Measurements from ENCODE around the gene ZNF609.

DNA sequence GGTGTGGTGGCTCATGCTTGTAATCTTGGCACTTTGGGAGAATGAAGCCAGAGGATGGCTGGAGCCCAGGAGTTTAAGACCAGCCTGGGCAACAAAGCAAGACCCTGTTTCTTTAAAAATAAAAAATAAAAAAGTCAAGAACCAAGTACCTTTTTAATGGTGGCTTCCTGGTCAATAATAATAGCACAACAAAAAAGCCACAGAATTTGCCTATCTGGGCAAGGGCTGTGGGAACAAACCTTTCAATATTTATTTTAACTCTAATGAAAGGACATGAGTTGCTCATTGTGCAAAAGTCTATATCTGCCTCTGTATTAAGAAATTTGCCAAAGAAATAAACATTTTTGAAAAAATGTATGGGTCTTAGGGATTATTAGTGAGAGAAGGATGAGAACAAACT, 2.1 kb downstream of the ZNF609 start:
- TF ChIP-seq EZH2 (IDR thresholded peaks at IDR 0.05) (no peak), POLR2AphosphoS5 (IDR thresholded peaks at IDR 0.05; ENCODE audit: low read depth, low read length) (no peak), ZNF274 (IDR thresholded peaks at IDR 0.05; ENCODE audit: low read depth, low read length) (no peak), TCF7L2 (IDR thresholded peaks at IDR 0.05; ENCODE audit: borderline replicate concordance, extremely low read depth, insufficient read depth, insufficient read length) (no peak), POLR2A (IDR thresholded peaks at IDR 0.05; ENCODE audit: borderline replicate concordance, extremely low read depth, insufficient read depth, insufficient read length) (no peak), SP1 (IDR thresholded peaks at IDR 0.05; ENCODE audit: low read depth) (no peak), SRF (IDR thresholded peaks at IDR 0.05; ENCODE audit: low read depth) (no peak), RAD21 (IDR thresholded peaks at IDR 0.05; ENCODE audit: low read depth) (no peak), CEBPB (IDR thresholded peaks at IDR 0.05; ENCODE audit: low read depth) (no peak)
- TF ChIP-seq, protein P1, sequence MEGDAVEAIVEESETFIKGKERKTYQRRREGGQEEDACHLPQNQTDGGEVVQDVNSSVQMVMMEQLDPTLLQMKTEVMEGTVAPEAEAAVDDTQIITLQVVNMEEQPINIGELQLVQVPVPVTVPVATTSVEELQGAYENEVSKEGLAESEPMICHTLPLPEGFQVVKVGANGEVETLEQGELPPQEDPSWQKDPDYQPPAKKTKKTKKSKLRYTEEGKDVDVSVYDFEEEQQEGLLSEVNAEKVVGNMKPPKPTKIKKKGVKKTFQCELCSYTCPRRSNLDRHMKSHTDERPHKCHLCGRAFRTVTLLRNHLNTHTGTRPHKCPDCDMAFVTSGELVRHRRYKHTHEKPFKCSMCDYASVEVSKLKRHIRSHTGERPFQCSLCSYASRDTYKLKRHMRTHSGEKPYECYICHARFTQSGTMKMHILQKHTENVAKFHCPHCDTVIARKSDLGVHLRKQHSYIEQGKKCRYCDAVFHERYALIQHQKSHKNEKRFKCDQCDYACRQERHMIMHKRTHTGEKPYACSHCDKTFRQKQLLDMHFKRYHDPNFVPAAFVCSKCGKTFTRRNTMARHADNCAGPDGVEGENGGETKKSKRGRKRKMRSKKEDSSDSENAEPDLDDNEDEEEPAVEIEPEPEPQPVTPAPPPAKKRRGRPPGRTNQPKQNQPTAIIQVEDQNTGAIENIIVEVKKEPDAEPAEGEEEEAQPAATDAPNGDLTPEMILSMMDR (IDR thresholded peaks at IDR 0.05 in 2 of 3, conservative IDR thresholded peaks at IDR 0.05 in 1 of 3; ENCODE audit: borderline replicate concordance in 1 of 3, insufficient read depth in 1 of 3, low read depth in 2 of 3, low read length in 2 of 3): no peak
- TF ChIP-seq, protein P2, sequence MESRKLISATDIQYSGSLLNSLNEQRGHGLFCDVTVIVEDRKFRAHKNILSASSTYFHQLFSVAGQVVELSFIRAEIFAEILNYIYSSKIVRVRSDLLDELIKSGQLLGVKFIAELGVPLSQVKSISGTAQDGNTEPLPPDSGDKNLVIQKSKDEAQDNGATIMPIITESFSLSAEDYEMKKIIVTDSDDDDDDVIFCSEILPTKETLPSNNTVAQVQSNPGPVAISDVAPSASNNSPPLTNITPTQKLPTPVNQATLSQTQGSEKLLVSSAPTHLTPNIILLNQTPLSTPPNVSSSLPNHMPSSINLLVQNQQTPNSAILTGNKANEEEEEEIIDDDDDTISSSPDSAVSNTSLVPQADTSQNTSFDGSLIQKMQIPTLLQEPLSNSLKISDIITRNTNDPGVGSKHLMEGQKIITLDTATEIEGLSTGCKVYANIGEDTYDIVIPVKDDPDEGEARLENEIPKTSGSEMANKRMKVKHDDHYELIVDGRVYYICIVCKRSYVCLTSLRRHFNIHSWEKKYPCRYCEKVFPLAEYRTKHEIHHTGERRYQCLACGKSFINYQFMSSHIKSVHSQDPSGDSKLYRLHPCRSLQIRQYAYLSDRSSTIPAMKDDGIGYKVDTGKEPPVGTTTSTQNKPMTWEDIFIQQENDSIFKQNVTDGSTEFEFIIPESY (IDR thresholded peaks at IDR 0.05; ENCODE audit: extremely low read depth, insufficient replicate concordance, low read length): no peak
